K562 (cell line): ENCODE data around the gene LRRC8A. TPM values are rescaled to one million over a fixed set of nuclear protein-coding genes. Genes with fewer than 3 reads are reported as not detected.

Experiments
- GABPB1 ChIP-seq: sonication (generic); formaldehyde crosslinking; IDR thresholded peaks from 2 replicates; pipeline ENCODE4 v1.8.0; 2022; ENCODE audit warnings: mild to moderate bottlenecking, missing genetic modification reagents
- HDAC2 ChIP-seq: fragments of 450-650 bp; IDR thresholded peaks from 2 replicates; pipeline ENCODE4 v1.6.1; 2016; ENCODE audit warnings: mild to moderate bottlenecking
- LEF1 ChIP-seq: fragments of 450-650 bp; IDR thresholded peaks from 2 replicates; pipeline ENCODE4 v1.6.1; 2016; ENCODE audit warnings: mild to moderate bottlenecking
- MIER1 ChIP-seq: fragments of 450-650 bp; IDR thresholded peaks from 2 replicates; pipeline ENCODE4 v1.6.1; 2016; ENCODE audit warnings: antibody characterized with exemption, mild to moderate bottlenecking, low read depth
- NR3C1 ChIP-seq: sonication (generic); formaldehyde crosslinking; IDR thresholded peaks from 2 replicates; pipeline ENCODE4 v1.8.1; 2022; ENCODE audit warnings: missing genetic modification reagents
- SRF ChIP-seq, 2 experiments: fragments of 250-450, 450-650 bp in 1 of 2; sonication (Bioruptor Pico) in 1 of 2; sonication (generic) in 1 of 2; formaldehyde crosslinking; IDR thresholded peaks; 2 replicates each; pipeline versions ENCODE4 v1.5.0 to v1.5.1; 2020 to 2022; ENCODE audit warnings: mild to moderate bottlenecking in 1 of 2, missing genetic modification reagents in 1 of 2
- ZBTB8A ChIP-seq: fragments of 450-650 bp; IDR thresholded peaks from 2 replicates; pipeline ENCODE4 v1.6.1; 2018; ENCODE audit warnings: mild to moderate bottlenecking, moderate library complexity; ENCODE audit not compliant: partially characterized antibody
- ZNF311 ChIP-seq: fragments of 250-450 bp; sonication (Bioruptor Pico); IDR thresholded peaks from 2 replicates; pipeline ENCODE4 v1.4.0; 2020; ENCODE audit warnings: mild to moderate bottlenecking, moderate library complexity
- ZNF408 ChIP-seq: fragments of 250-450 bp; sonication (Bioruptor Pico); IDR thresholded peaks from 2 replicates; pipeline ENCODE4 v1.4.0; 2020; ENCODE audit warnings: low read depth, mild to moderate bottlenecking, moderate library complexity
- polyA plus RNA-seq, 8 experiments: library from polyadenylated mRNA; depleted of rRNA in 4 of 8; stranded (reverse) in 5 of 8; unstranded in 3 of 8; fragments of >200 nt; fragmentation: Nextera tagmentation in 2 of 8; fragmentation: Illumina TruSeq in 1 of 8; extraction: Ambion mirVana in 2 of 8; extraction: Trizol in 1 of 8; gene quantifications; 2 replicates each; pipeline versions ENCODE4 v1.2.1 to v1.2.3, GENCODE V29; 2011 to 2014; ENCODE audit warnings: inconsistent platforms in 1 of 8, missing spikeins in 1 of 8
- total RNA-seq, 7 experiments: library from RNA; depleted of rRNA in 6 of 7; stranded (reverse); fragments of >200 nt in 6 of 7; fragmentation: Illumina TruSeq in 2 of 7; extraction: Trizol in 2 of 7; gene quantifications; 2 replicates each; pipeline versions ENCODE4 v1.2.1 to v1.2.3, GENCODE V29; 2011 to 2021; ENCODE audit warnings: low replicate concordance in 1 of 7
- TF ChIP-seq, protein P1 (sequence below): fragments of 250-450 bp; sonication (Bioruptor Pico); IDR thresholded peaks from 2 replicates; pipeline ENCODE4 v1.5.0; 2021
- TF ChIP-seq, protein P2 (sequence below): sonication (generic); formaldehyde crosslinking; IDR thresholded peaks from 2 replicates; pipeline ENCODE4 v1.8.0; 2022; ENCODE audit warnings: mild to moderate bottlenecking, missing genetic modification reagents
- TF ChIP-seq, protein P3 (sequence below): sonication (generic); formaldehyde crosslinking; IDR thresholded peaks from 2 replicates; pipeline ENCODE4 v1.8.0; 2022; ENCODE audit warnings: mild to moderate bottlenecking, missing genetic modification reagents
- TF ChIP-seq, protein P4 (sequence below): fragments of 450-650 bp; IDR thresholded peaks from 2 replicates; pipeline ENCODE4 v1.7.1; 2018; ENCODE audit warnings: mild to moderate bottlenecking, low read depth; ENCODE audit not compliant: partially characterized antibody
- TF ChIP-seq, protein P5 (sequence below): sonication (generic); formaldehyde crosslinking; IDR thresholded peaks from 2 replicates; pipeline ENCODE4 v1.8.0; 2022; ENCODE audit warnings: mild to moderate bottlenecking, missing genetic modification reagents, borderline replicate concordance
- TF ChIP-seq, protein P6 (sequence below): fragments of 450-650 bp; IDR thresholded peaks from 2 replicates; pipeline ENCODE4 v1.6.1; 2016; ENCODE audit warnings: low read depth, mild to moderate bottlenecking, moderate library complexity
- TF ChIP-seq, protein P7 (sequence below): fragments of 450-650 bp; formaldehyde crosslinking; IDR thresholded peaks from 2 replicates; pipeline ENCODE4 v1.4.0; 2022; ENCODE audit warnings: missing genetic modification characterization

Gene LRRC8A
- total and polyA plus RNA-seq, 9 of the 15 experiments (the other 6 are each of a cell fraction or from before 2014, with no cell fraction given) = 2.9 to 24.7 (median 8.9) TPM

DNA sequence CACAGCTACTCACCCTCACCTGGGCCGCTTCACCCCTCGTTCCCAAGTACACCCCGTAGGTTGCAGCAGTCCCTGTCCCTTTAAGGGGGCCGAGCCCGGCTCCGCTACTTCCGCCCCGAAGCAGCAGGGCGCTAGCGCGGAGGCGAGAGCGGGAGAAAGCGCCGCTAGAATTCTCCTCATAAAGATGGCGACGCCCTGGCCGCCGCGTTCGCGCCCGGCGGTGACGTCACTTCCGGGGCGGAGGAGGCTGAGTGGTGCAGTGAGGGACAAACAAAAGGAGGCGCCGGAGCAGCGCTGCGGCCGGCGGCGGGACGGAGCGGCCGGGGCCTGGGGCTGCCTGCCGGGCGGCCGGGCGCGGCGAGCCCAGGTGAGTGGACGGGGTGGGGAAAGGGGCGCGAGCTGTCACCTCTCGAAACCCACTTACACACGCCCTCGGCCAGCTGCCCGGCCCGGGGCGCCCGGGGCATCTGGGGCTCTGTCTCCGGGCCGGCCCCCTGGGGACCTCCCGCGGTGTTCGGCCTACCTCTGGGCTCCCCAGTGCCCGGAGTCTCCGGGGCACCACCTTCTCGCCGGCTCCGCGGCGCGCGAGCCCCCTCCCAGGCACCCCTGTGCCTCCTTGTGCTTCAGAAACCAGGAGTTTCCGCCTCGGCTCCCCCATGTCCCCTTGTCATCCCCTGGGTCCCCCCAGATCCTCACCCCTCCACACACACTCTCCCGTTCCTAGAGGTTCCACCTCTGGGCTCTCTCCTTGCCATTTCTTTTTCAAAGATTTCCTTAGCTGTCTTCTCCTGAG, at the start of gene LRRC8A, which contains the start of gene KYAT1 (continued):
- TF ChIP-seq ZNF311 = no peak
- TF ChIP-seq GABPB1 (CRISPR knock-in tag) = peak; percentile 97
- TF ChIP-seq ZBTB8A = no peak
- TF ChIP-seq LEF1 = no peak
- no peak for TF ChIP-seq HDAC2
- TF ChIP-seq, protein P1, sequence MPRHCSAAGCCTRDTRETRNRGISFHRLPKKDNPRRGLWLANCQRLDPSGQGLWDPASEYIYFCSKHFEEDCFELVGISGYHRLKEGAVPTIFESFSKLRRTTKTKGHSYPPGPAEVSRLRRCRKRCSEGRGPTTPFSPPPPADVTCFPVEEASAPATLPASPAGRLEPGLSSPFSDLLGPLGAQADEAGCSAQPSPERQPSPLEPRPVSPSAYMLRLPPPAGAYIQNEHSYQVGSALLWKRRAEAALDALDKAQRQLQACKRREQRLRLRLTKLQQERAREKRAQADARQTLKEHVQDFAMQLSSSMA (CRISPR knock-in tag) = no peak
- TF ChIP-seq, protein P2, sequence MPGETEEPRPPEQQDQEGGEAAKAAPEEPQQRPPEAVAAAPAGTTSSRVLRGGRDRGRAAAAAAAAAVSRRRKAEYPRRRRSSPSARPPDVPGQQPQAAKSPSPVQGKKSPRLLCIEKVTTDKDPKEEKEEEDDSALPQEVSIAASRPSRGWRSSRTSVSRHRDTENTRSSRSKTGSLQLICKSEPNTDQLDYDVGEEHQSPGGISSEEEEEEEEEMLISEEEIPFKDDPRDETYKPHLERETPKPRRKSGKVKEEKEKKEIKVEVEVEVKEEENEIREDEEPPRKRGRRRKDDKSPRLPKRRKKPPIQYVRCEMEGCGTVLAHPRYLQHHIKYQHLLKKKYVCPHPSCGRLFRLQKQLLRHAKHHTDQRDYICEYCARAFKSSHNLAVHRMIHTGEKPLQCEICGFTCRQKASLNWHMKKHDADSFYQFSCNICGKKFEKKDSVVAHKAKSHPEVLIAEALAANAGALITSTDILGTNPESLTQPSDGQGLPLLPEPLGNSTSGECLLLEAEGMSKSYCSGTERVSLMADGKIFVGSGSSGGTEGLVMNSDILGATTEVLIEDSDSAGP (CRISPR knock-in tag) = peak; percentile 99
- TF ChIP-seq, protein P3, sequence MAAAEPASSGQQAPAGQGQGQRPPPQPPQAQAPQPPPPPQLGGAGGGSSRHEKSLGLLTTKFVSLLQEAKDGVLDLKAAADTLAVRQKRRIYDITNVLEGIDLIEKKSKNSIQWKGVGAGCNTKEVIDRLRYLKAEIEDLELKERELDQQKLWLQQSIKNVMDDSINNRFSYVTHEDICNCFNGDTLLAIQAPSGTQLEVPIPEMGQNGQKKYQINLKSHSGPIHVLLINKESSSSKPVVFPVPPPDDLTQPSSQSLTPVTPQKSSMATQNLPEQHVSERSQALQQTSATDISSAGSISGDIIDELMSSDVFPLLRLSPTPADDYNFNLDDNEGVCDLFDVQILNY (CRISPR knock-in tag) = no peak
- TF ChIP-seq ZNF408 (CRISPR knock-in tag) = no peak
- TF ChIP-seq, protein P4, sequence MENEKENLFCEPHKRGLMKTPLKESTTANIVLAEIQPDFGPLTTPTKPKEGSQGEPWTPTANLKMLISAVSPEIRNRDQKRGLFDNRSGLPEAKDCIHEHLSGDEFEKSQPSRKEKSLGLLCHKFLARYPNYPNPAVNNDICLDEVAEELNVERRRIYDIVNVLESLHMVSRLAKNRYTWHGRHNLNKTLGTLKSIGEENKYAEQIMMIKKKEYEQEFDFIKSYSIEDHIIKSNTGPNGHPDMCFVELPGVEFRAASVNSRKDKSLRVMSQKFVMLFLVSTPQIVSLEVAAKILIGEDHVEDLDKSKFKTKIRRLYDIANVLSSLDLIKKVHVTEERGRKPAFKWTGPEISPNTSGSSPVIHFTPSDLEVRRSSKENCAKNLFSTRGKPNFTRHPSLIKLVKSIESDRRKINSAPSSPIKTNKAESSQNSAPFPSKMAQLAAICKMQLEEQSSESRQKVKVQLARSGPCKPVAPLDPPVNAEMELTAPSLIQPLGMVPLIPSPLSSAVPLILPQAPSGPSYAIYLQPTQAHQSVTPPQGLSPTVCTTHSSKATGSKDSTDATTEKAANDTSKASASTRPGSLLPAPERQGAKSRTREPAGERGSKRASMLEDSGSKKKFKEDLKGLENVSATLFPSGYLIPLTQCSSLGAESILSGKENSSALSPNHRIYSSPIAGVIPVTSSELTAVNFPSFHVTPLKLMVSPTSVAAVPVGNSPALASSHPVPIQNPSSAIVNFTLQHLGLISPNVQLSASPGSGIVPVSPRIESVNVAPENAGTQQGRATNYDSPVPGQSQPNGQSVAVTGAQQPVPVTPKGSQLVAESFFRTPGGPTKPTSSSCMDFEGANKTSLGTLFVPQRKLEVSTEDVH = peak; percentile 80
- TF ChIP-seq, protein P5, sequence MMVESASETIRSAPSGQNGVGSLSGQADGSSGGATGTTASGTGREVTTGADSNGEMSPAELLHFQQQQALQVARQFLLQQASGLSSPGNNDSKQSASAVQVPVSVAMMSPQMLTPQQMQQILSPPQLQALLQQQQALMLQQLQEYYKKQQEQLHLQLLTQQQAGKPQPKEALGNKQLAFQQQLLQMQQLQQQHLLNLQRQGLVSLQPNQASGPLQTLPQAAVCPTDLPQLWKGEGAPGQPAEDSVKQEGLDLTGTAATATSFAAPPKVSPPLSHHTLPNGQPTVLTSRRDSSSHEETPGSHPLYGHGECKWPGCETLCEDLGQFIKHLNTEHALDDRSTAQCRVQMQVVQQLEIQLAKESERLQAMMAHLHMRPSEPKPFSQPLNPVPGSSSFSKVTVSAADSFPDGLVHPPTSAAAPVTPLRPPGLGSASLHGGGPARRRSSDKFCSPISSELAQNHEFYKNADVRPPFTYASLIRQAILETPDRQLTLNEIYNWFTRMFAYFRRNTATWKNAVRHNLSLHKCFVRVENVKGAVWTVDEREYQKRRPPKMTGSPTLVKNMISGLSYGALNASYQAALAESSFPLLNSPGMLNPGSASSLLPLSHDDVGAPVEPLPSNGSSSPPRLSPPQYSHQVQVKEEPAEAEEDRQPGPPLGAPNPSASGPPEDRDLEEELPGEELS = no peak
- no peak for TF ChIP-seq NR3C1 (CRISPR knock-in tag)
- TF ChIP-seq MIER1 = no peak
- no peak; a peak in 1 of 4 replicates for TF ChIP-seq SRF (CRISPR knock-in tag; IDR thresholded peaks at IDR 0.05)
- TF ChIP-seq, protein P6, sequence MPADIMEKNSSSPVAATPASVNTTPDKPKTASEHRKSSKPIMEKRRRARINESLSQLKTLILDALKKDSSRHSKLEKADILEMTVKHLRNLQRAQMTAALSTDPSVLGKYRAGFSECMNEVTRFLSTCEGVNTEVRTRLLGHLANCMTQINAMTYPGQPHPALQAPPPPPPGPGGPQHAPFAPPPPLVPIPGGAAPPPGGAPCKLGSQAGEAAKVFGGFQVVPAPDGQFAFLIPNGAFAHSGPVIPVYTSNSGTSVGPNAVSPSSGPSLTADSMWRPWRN = no peak
- TF ChIP-seq, protein P7, sequence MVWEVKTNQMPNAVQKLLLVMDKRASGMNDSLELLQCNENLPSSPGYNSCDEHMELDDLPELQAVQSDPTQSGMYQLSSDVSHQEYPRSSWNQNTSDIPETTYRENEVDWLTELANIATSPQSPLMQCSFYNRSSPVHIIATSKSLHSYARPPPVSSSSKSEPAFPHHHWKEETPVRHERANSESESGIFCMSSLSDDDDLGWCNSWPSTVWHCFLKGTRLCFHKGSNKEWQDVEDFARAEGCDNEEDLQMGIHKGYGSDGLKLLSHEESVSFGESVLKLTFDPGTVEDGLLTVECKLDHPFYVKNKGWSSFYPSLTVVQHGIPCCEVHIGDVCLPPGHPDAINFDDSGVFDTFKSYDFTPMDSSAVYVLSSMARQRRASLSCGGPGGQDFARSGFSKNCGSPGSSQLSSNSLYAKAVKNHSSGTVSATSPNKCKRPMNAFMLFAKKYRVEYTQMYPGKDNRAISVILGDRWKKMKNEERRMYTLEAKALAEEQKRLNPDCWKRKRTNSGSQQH (CRISPR knock-in tag) = no peak
